SU-DHL-6 (cell line): ENCODE data around the gene ANKRD42.
A peak's percentile ranks its signal among the peaks of the same experiment; 100 is the strongest.

Source experiments
- H2AFZ ChIP-seq: fragments of 200-600 bp; sonication (generic); 2 replicates; pipeline ENCODE4 v1.6.1; 2014; ENCODE audit warnings: low read depth, mild to moderate bottlenecking, moderate library complexity, mixed read lengths, antibody characterized with exemption, low read length; ENCODE audit not compliant: severe bottlenecking
- H3F3A ChIP-seq: fragments of 200-600 bp; shearing (Covaris generic); 2 replicates; pipeline ENCODE4 v1.6.0; 2016; ENCODE audit warnings: antibody characterized with exemption, mild to moderate bottlenecking; ENCODE audit not compliant: insufficient read depth
- H3K27ac ChIP-seq: fragments of 200-600 bp; sonication (generic); 2 replicates; pipeline ENCODE4 v1.5.1; 2016; ENCODE audit warnings: low read depth, mild to moderate bottlenecking, low read length, moderate library complexity, mixed read lengths
- H3K27me3 ChIP-seq: fragments of 200-600 bp; sonication (generic), shearing (Covaris generic); 2 replicates; pipeline ENCODE4 v1.6.0; 2014; ENCODE audit warnings: mild to moderate bottlenecking, low read length
- H3K36me3 ChIP-seq: fragments of 200-600 bp; sonication (generic); 2 replicates; pipeline ENCODE4 v1.6.1; 2014; ENCODE audit warnings: mild to moderate bottlenecking, low read length, mixed read lengths
- H3K4me2 ChIP-seq: fragments of 300-600, 200-600 bp; shearing (Covaris generic), sonication (generic); 2 replicates; pipeline ENCODE4 v1.6.0; 2014; ENCODE audit warnings: low read length, low read depth, mild to moderate bottlenecking; ENCODE audit not compliant: poor library complexity, severe bottlenecking
- H3K4me3 ChIP-seq: fragments of 200-600 bp; sonication (generic); 2 replicates; pipeline ENCODE4 v1.5.1; 2014; ENCODE audit warnings: antibody characterized with exemption, low read length, mild to moderate bottlenecking, mixed read lengths; ENCODE audit not compliant: insufficient read depth, poor library complexity, severe bottlenecking
- H3K79me2 ChIP-seq: fragments of 200-600 bp; sonication (generic); 2 replicates; pipeline ENCODE4 v1.6.1; 2014; ENCODE audit warnings: mild to moderate bottlenecking, low read length, moderate library complexity; ENCODE audit not compliant: insufficient read depth
- H3K9ac ChIP-seq: fragments of 200-600 bp; sonication (generic); 2 replicates; pipeline ENCODE4 v1.7.0; 2014; ENCODE audit warnings: mild to moderate bottlenecking, low read length
- H3K9me2 ChIP-seq: fragments of 200-600 bp; sonication (generic); replicated peaks from 2 replicates; pipeline ENCODE4 v1.6.1; 2014; ENCODE audit warnings: low read length; ENCODE audit not compliant: insufficient read depth
- H3K9me3 ChIP-seq: fragments of 200-600 bp; sonication (generic); 2 replicates; pipeline ENCODE4 v1.6.1; 2014; ENCODE audit warnings: low read length, mixed read lengths; ENCODE audit not compliant: insufficient read depth
- H4K20me1 ChIP-seq: fragments of 200-600 bp; sonication (generic); 2 replicates; pipeline ENCODE4 v1.6.1; 2014; ENCODE audit warnings: low read depth, mild to moderate bottlenecking, antibody characterized with exemption, low read length, moderate library complexity, mixed read lengths
- CTCF ChIP-seq: fragments of 200-600 bp; sonication (generic); IDR thresholded peaks from one replicate; pipeline ENCODE4 v1.5.1; 2017; ENCODE audit warnings: antibody characterized with exemption, mild to moderate bottlenecking, low read length, moderate library complexity; ENCODE audit not compliant: insufficient read depth, poor library complexity, severe bottlenecking
- EZH2phosphoT487 ChIP-seq: fragments of 200-600 bp; sonication (generic), shearing (Covaris generic); conservative IDR thresholded peaks from 2 replicates; pipeline ENCODE4 v1.6.1; 2018; ENCODE audit warnings: mild to moderate bottlenecking, antibody characterized with exemption, low read length, moderate library complexity, mixed read lengths

The ANKRD42 gene

GRCh38 chr11:83195143-83195466 lies 1.6 kb downstream of the ANKRD42 start:
- no peak overlapping the region for H3K4me3 ChIP-seq
- no peak for TF ChIP-seq CTCF
- TF ChIP-seq EZH2phosphoT487 = no peak
- no peak overlapping the region for H3K9ac ChIP-seq
- peaks cover 3% of the 10 kb centered on the region; the same call in 1 of the 2 replicates for H3K36me3 ChIP-seq
- peaks cover 19% of the 10 kb centered on the region for H3K79me2 ChIP-seq
- H3K27me3 ChIP-seq = no peaks in the 10 kb centered on the region
- H2AFZ ChIP-seq = peak overlapping the region; percentile 94
- H4K20me1 ChIP-seq = no peaks in the 10 kb centered on the region
- peak overlapping the region; percentile 75 for H3K4me2 ChIP-seq
- H3K27ac ChIP-seq = no peak overlapping the region
- H3K9me3 ChIP-seq = no peaks in the 10 kb centered on the region
- no peaks in the 10 kb centered on the region for H3F3A ChIP-seq
- H3K9me2 ChIP-seq = no peaks in the 10 kb centered on the region

GRCh38 chr11:83195649-83196048 lies 2.1 kb downstream of the ANKRD42 start:
- Histone ChIP-seq H2AFZ (no peak overlapping the region), H3K79me2 (peaks cover 19% of the 10 kb centered on the region), H3K27ac (no peak overlapping the region), H3K27me3 (no peaks in the 10 kb centered on the region), H3K36me3 (peaks cover 3% of the 10 kb centered on the region; the same call in 1 of the 2 replicates), H3K9me2 (no peaks in the 10 kb centered on the region), H3K9ac (no peak overlapping the region), H3K9me3 (no peaks in the 10 kb centered on the region), H3K4me3 (no peak overlapping the region), H3F3A (no peaks in the 10 kb centered on the region), H3K4me2 (no peak overlapping the region), H4K20me1 (no peaks in the 10 kb centered on the region)
- TF ChIP-seq EZH2phosphoT487 (no peak), CTCF (no peak)

- Histone ChIP-seq H3F3A (no peaks in the 10 kb centered on the region), H3K9me3 (no peaks in the 10 kb centered on the region), H2AFZ (no peak overlapping the region), H3K4me3 (no peak overlapping the region), H3K27ac (no peak overlapping the region), H3K4me2 (no peak overlapping the region), H3K9ac (no peak overlapping the region), H3K9me2 (no peaks in the 10 kb centered on the region), H4K20me1 (no peaks in the 10 kb centered on the region), H3K79me2 (no peaks in the 10 kb centered on the region), H3K36me3 (no peaks in the 10 kb centered on the region), H3K27me3 (no peaks in the 10 kb centered on the region)
- TF ChIP-seq EZH2phosphoT487 (no peak), CTCF (no peak)
These were observed 6.5 kb downstream of the ANKRD42 start for GRCh38 chr11:83200035-83200434.
